Ovary (tissue), 9 donors: ENCODE results near the gene PLA2G12A. TPM values are rescaled to one million over a fixed set of nuclear protein-coding genes. Genes with fewer than 3 reads are reported as not detected.

Source experiments
- DNase-seq, 5 donors: peaks; one replicate each; pipeline ENCODE4 v3.0.0-alpha.2; 2019 to 2020
- H3K27ac ChIP-seq, 2 donors: fragments of 200-600 bp; one replicate each; pipeline versions ENCODE4 v1.5.1 to v1.8.0; 2019 to 2022
- H3K27me3 ChIP-seq: fragments of 200-600 bp; one replicate; pipeline ENCODE4 v1.8.0; 2022
- H3K36me3 ChIP-seq: fragments of 200-600 bp; sonication (generic); one replicate; pipeline ENCODE4 v1.5.1; 2019
- H3K4me1 ChIP-seq: one replicate; pipeline ENCODE4 v1.8.1; 2013; ENCODE audit warnings: mild to moderate bottlenecking, moderate library complexity; ENCODE audit not compliant: insufficient read depth
- H3K4me3 ChIP-seq: fragments of 200-600 bp; sonication (generic); one replicate; pipeline ENCODE4 v1.5.1; 2017
- H3K9me3 ChIP-seq, 2 donors: fragments of 200-600 bp in 1 of 2; sonication (generic) in 1 of 2; one replicate each; pipeline versions ENCODE4 v1.5.1 to v1.8.1; 2013 to 2019; ENCODE audit warnings: mild to moderate bottlenecking in 1 of 2, moderate library complexity in 1 of 2
- EP300 ChIP-seq: sonication (generic); formaldehyde crosslinking; IDR thresholded peaks from one replicate; pipeline ENCODE4 v1.6.1; 2017; ENCODE audit warnings: antibody characterized with exemption
- POLR2A ChIP-seq: fragments of 450-650 bp; IDR thresholded peaks from one replicate; pipeline ENCODE4 v1.6.1; 2017; ENCODE audit warnings: antibody characterized with exemption, mild to moderate bottlenecking, moderate library complexity
- WGBS, 3 donors: extraction: QIAGEN DNeasy Blood & Tissue Kit in 1 of 3; methylation state at CpG; one replicate each; pipeline versions ENCODE4 v1.1.5 to v1.1.7; 2013 to 2017; 5-methylcytosine and 5-hydroxymethylcytosine counted together
- intact Hi-C, 4 donors: fragments of 100-400 bp; cut with DNase I; formaldehyde crosslinking; loops; one replicate each; pipeline versions ENCODE4 v1.11.0 to v1.15.1; 2022 to 2023
- polyA plus RNA-seq, 2 donors: library from polyadenylated mRNA; stranded (reverse); fragments of 200-250 nt in 1 of 2; fragments of 350-450 nt in 1 of 2; fragmentation: Illumina TruSeq in 1 of 2; extraction: RNeasy Lipid Tissue Mini Kit (QIAGEN cat#74804) in 1 of 2; gene quantifications; one replicate each; pipeline ENCODE4 v1.2.3, GENCODE V29; 2013 to 2014
- total RNA-seq, 7 donors: library from RNA; depleted of rRNA in 2 of 7; stranded (reverse); fragments of >200 nt in 2 of 7; fragmentation: NEBNext Ultra II Directional in 3 of 7; extraction: Animal tissue kit (Norgen Biotek cat#: 25700) in 3 of 7; gene quantifications; one replicate each; pipeline versions ENCODE4 v1.1.0 to v1.2.4, GENCODE V29; 2016 to 2023
- TF ChIP-seq, protein P1 (sequence below), 3 donors: fragments of 450-650 bp in 2 of 3; fragments of 200-600 bp in 1 of 3; IDR thresholded peaks; one replicate each; pipeline versions ENCODE4 v1.5.1 to v1.8.0; 2016 to 2022; ENCODE audit warnings: antibody characterized with exemption in 3 of 3, mild to moderate bottlenecking in 1 of 3
- donor health status: DM: no; HTN: no; CAD: no; lungs with moderate emphysema.
- donor health status: DM: no; HTN: no; CAD: no.
- donor health status: Bipolar disorder and iron deficiency.
- donor health status: DM: yes; HTN: yes; CAD: no.
- donor health status: DM: no; HTN: no; CAD: no.
- donor health status: DM: yes; HTN: yes; CAD: no.

Gene PLA2G12A
- total and polyA plus RNA-seq, 9 donors, result 11.0 to 84.3 (median 31.7) TPM

DNA sequence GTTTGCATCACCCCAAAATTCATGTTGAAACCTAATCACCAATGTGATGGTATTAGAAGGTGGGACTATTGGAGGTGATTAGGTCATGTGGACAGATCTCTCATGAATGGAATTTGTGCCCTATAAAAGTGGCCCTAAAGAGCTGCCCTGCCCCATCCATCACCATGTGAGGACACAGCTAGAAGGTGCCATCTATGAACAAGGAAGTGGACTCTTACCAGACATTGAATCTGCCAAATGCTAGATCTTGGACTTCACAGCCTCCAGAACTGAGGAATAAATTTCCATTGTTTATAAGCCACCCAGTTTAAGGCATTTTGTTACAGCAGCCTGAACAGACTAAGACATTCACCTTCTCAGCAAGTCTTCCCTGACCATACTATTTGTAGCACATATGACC is 7.5 kb downstream of the PLA2G12A start:
- DNase-seq, result no peak
- Histone ChIP-seq H3K4me3 (no peak overlapping the region), H3K4me1 (no peaks in the 10 kb centered on the region), H3K9me3 (no peaks in the 10 kb centered on the region), H3K36me3 (no peaks in the 10 kb centered on the region), H3K27me3 (no peaks in the 10 kb centered on the region), H3K27ac (no peak overlapping the region)
- TF ChIP-seq, protein P1, sequence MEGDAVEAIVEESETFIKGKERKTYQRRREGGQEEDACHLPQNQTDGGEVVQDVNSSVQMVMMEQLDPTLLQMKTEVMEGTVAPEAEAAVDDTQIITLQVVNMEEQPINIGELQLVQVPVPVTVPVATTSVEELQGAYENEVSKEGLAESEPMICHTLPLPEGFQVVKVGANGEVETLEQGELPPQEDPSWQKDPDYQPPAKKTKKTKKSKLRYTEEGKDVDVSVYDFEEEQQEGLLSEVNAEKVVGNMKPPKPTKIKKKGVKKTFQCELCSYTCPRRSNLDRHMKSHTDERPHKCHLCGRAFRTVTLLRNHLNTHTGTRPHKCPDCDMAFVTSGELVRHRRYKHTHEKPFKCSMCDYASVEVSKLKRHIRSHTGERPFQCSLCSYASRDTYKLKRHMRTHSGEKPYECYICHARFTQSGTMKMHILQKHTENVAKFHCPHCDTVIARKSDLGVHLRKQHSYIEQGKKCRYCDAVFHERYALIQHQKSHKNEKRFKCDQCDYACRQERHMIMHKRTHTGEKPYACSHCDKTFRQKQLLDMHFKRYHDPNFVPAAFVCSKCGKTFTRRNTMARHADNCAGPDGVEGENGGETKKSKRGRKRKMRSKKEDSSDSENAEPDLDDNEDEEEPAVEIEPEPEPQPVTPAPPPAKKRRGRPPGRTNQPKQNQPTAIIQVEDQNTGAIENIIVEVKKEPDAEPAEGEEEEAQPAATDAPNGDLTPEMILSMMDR (IDR thresholded peaks at IDR 0.05), result no peak
- TF ChIP-seq EP300 (no peak), POLR2A (no peak)
- intact Hi-C loops, result no loop called here

DNA sequence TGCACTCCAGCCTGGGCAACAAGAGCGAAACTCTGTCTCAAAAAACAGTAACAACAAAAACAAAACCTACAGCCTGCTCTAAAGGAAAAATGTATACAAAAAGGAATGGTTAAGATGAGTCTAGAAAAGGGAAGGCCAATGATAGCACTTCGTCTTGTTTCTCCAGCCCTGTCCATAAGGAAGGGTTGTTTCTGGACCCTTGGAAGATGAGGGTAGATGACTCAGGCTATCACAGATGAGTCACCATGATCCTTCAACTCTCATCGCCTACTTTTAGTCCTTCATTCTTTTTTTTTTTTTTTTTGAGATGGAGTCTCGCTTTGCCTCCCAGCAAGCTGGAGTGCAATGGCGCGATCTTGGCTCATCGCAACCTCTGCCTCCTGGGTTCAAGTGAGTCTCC is 8.8 kb downstream of the PLA2G12A start:
- WGBS, 3 donors, result 92 to 95% (median 95%) methylated on average over 7 of the region's 7 CpGs
- Histone ChIP-seq H3K4me3 (no peak overlapping the region), H3K27me3 (no peaks in the 10 kb centered on the region), H3K27ac (no peak overlapping the region), H3K4me1 (no peaks in the 10 kb centered on the region), H3K9me3 (no peaks in the 10 kb centered on the region), H3K36me3 (no peaks in the 10 kb centered on the region)
- no peak for DNase-seq
- TF ChIP-seq, protein P1 (IDR thresholded peaks at IDR 0.05), result no peak
- no peak for TF ChIP-seq POLR2A
- TF ChIP-seq EP300, result no peak
- intact Hi-C loops, result no loop called here

DNA sequence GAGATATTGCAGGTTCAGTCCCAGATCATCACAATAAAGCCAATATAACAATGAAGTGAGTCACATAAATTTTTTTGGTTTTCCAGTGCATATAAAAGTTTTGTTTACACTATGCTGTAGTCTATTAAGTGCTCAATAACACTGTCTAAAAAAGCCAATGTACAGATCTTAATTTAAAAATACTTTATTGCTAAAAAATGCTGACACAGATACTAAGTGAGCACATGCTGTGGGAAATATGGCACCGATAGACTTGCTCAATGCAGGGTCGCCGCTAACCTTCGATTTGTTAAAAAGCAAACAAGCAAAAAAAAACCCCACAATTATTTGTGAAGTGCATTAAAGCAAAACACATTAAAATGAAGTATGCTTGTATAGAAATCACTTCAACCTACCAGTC is 10.3 kb downstream of the PLA2G12A start:
- intact Hi-C loops, result no loop called here
- H3K9me3 ChIP-seq, result no peaks in the 10 kb centered on the region
- no peak overlapping the region for H3K27ac ChIP-seq
- H3K4me1 ChIP-seq, result no peaks in the 10 kb centered on the region
- 95 to 98% (median 95%) methylated on average over 4 of the region's 4 CpGs for WGBS, 3 donors
- DNase-seq, result no peak
- TF ChIP-seq POLR2A (no peak), EP300 (no peak)
- TF ChIP-seq, protein P1 (IDR thresholded peaks at IDR 0.05), result no peak
- H3K4me3 ChIP-seq, result no peak overlapping the region
- no peaks in the 10 kb centered on the region for H3K27me3 ChIP-seq
- H3K36me3 ChIP-seq, result no peaks in the 10 kb centered on the region

DNA sequence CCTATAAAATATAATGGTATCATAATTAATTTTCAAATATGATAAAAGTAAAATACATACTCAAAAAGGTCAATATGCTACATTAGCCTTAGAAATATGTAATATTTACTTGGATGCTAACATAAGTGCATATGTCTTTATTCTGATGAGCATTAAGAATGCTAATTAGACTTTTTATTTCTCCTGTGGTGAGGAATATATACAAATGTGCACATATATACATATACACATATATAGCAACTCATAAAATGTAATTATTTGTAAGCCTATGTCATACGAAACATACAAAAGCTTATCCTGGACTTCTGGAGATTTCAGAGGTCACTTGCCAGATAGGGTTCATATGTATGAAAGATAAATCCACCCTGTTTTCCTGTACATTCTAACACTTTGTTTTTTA is 11.1 kb downstream of the PLA2G12A start:
- TF ChIP-seq POLR2A (no peak), EP300 (no peak)
- TF ChIP-seq, protein P1 (IDR thresholded peaks at IDR 0.05), result no peak
- 91 to 100% (median 97%) methylated on average over 1 of the region's 1 CpG for WGBS, 3 donors
- H3K4me1 ChIP-seq, result no peaks in the 10 kb centered on the region
- H3K36me3 ChIP-seq, result no peaks in the 10 kb centered on the region
- H3K27me3 ChIP-seq, result no peaks in the 10 kb centered on the region
- no peak for DNase-seq
- no peak overlapping the region for H3K4me3 ChIP-seq
- no peaks in the 10 kb centered on the region for H3K9me3 ChIP-seq
- no peak overlapping the region for H3K27ac ChIP-seq
- intact Hi-C loops, result no loop called here

DNA sequence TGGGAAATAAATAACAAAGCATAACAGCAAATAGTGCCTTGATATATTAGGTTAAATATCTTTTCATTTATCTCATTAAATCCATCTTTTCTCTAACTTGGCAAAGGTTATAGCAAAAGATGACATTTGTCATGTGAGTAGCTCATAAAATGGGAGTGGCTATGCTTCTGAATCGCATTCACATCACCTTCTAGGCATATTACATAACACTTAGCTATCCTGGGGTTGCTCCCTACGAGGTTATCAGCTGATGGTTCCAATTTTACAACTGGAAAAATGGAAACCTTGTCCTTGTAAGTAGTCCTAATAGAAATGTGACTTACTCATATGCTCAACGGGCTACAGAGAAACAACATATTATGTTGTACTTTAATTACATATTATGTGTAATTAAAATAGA is 16.4 kb downstream of the PLA2G12A start:
- no peak overlapping the region for H3K27ac ChIP-seq
- no peaks in the 10 kb centered on the region for H3K27me3 ChIP-seq
- TF ChIP-seq, protein P1 (IDR thresholded peaks at IDR 0.05), result no peak
- TF ChIP-seq EP300 (no peak), POLR2A (no peak)
- no peaks in the 10 kb centered on the region for H3K36me3 ChIP-seq
- no peaks in the 10 kb centered on the region for H3K9me3 ChIP-seq
- no peak for DNase-seq
- WGBS, 3 donors, result 91 to 94% (median 92%) methylated on average over 3 of the region's 3 CpGs
- intact Hi-C loops, result no loop called here
- H3K4me3 ChIP-seq, result no peak overlapping the region
- H3K4me1 ChIP-seq, result no peaks in the 10 kb centered on the region
